ENCODE data around the gene NT5DC1.

Gene NT5DC1

GRCh38 chr6:116255246-116255800, 154.7 kb downstream of the NT5DC1 start:
- no peak for TF ChIP-seq GABPA (IDR thresholded peaks at IDR 0.05; ENCODE audit: low read depth)
- TF ChIP-seq CTCF (IDR thresholded peaks at IDR 0.05; ENCODE audit: insufficient read depth, low read length), result no peak
- no peak for TF ChIP-seq POLR2AphosphoS5 (IDR thresholded peaks at IDR 0.05; ENCODE audit: low read depth)
- no peak overlapping the region for H3K4me3 ChIP-seq (replicated peaks; ENCODE audit: insufficient read depth, low read length)
- no peak for DNase-seq (ENCODE audit: low read depth in 1 of 2, low spot score in 1 of 2)
- no peaks in the 10 kb centered on the region for H3K27me3 ChIP-seq (ENCODE audit: insufficient read depth, poor library complexity, severe bottlenecking)
- H3K27ac ChIP-seq (replicated peaks), result no peak overlapping the region

DNA sequence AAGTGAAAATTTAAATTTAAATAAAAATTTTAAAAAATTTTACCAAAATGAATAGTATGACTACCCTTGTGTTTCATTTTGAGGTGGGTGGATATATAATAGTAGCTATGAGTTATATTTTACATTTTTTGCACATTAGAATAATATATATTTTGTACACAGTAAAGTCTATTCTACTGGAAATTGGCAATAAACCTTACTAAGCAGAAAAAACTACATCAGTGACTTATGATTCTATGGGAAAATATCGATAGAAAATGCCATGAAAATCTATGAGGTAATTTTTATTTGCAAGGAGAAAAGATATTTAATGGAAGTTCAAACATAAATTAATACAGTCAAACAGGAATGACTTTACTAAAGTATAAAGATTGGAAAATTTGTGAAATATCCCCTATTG, 156.0 kb downstream of the NT5DC1 start:
- no peak for TF ChIP-seq CTCF (IDR thresholded peaks at IDR 0.05; ENCODE audit: insufficient read depth, low read length)
- no peak for TF ChIP-seq SPI1 (IDR thresholded peaks at IDR 0.05; ENCODE audit: borderline replicate concordance, low read depth)
- no peak for TF ChIP-seq REST (IDR thresholded peaks at IDR 0.05; ENCODE audit: insufficient replicate concordance, low read depth)
- no peak for TF ChIP-seq GABPA (IDR thresholded peaks at IDR 0.05; ENCODE audit: low read depth)
- TF ChIP-seq POLR2AphosphoS5 (IDR thresholded peaks at IDR 0.05; ENCODE audit: low read depth), result no peak
- no peak overlapping the region for H3K27ac ChIP-seq (replicated peaks)
- no peak overlapping the region for H3K4me3 ChIP-seq (replicated peaks; ENCODE audit: insufficient read depth, low read length)
- H3K27me3 ChIP-seq (ENCODE audit: insufficient read depth, poor library complexity, severe bottlenecking), result no peaks in the 10 kb centered on the region
- DNase-seq (ENCODE audit: low read depth in 1 of 2, low spot score in 1 of 2), result no peak

DNA sequence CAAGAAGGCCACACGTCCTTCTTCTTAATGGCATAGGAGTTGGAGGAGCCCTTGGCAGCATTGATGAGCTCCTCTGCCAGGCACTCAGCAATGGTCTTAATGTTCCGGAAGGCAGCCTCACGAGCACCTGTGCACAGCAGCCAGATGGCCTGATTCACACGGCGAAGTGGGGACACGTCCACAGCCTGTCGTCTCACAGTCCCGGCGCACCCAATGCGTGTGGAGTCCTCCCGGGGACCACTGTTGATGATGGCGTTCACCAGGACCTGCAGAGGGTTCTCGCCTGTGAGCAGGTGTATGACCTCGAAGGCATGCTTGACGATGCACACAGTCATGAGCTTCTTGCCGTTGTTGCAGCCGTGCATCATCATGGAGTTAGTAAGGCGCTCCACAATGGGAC, 157.9 kb downstream of the NT5DC1 start:
- Histone ChIP-seq H3K27ac (replicated peaks) (no peak overlapping the region), H3K4me3 (replicated peaks; ENCODE audit: insufficient read depth, low read length) (no peak overlapping the region), H3K27me3 (ENCODE audit: insufficient read depth, poor library complexity, severe bottlenecking) (no peaks in the 10 kb centered on the region)
- no peak for DNase-seq (ENCODE audit: low read depth in 1 of 2, low spot score in 1 of 2)
- TF ChIP-seq SPI1 (IDR thresholded peaks at IDR 0.05; ENCODE audit: borderline replicate concordance, low read depth) (no peak), POLR2AphosphoS5 (IDR thresholded peaks at IDR 0.05; ENCODE audit: low read depth) (no peak), REST (IDR thresholded peaks at IDR 0.05; ENCODE audit: insufficient replicate concordance, low read depth) (no peak), CTCF (IDR thresholded peaks at IDR 0.05; ENCODE audit: insufficient read depth, low read length) (no peak), GABPA (IDR thresholded peaks at IDR 0.05; ENCODE audit: low read depth) (no peak)

DNA sequence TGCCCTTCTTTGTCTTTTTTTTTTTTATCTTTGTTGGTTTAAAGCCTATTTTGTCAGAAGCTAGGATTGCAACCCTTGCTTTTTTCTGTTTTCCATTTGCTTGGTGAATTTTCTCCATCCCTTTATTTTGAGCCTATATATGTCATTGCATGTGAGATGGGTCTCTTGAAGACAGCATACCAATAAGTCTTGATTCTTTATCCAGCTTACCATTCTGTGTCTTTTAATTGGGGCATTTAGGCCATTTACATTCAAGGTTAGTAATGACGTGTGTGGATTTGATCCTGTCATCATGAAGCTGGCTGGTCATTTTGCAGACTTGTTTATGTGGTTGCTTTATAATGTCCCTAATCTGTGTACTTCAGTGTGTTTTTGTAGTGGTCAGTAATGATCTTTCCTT, 162.7 kb downstream of the NT5DC1 start:
- TF ChIP-seq CTCF (IDR thresholded peaks at IDR 0.05; ENCODE audit: insufficient read depth, low read length), result no peak
- no peak for TF ChIP-seq SPI1 (IDR thresholded peaks at IDR 0.05; ENCODE audit: borderline replicate concordance, low read depth)
- no peak for TF ChIP-seq POLR2AphosphoS5 (IDR thresholded peaks at IDR 0.05; ENCODE audit: low read depth)
- no peak for TF ChIP-seq REST (IDR thresholded peaks at IDR 0.05; ENCODE audit: insufficient replicate concordance, low read depth)
- TF ChIP-seq GABPA (IDR thresholded peaks at IDR 0.05; ENCODE audit: low read depth), result no peak
- Histone ChIP-seq H3K27me3 (ENCODE audit: insufficient read depth, poor library complexity, severe bottlenecking) (no peaks in the 10 kb centered on the region), H3K27ac (replicated peaks) (no peak overlapping the region), H3K4me3 (replicated peaks; ENCODE audit: insufficient read depth, low read length) (no peak overlapping the region)
- no peak for DNase-seq (ENCODE audit: low read depth in 1 of 2, low spot score in 1 of 2)

All from HL-60 (cell line).